HUES6 (cell line): ENCODE measurements around the gene TNFSF9.
"Not testable (repeated sequence)": the region's sequence is repeated elsewhere in the genome, so short reads cannot be mapped to it uniquely, and the experiment has no call there.

Experiments
- H3K27ac ChIP-seq: 2 replicates; pipeline ENCODE4 v1.7.0; 2013; ENCODE audit warnings: low read depth, mild to moderate bottlenecking, low read length, inconsistent platforms
- H3K27me3 ChIP-seq: 2 replicates; pipeline ENCODE4 v1.6.1; 2013; ENCODE audit warnings: low read length; ENCODE audit not compliant: control insufficient read depth, insufficient read depth
- H3K36me3 ChIP-seq: 2 replicates; pipeline ENCODE4 v1.6.1; 2013; ENCODE audit warnings: low read length; ENCODE audit not compliant: control insufficient read depth, insufficient read depth
- H3K4me1 ChIP-seq: 2 replicates; pipeline ENCODE4 v1.6.1; 2013; ENCODE audit warnings: low read length; ENCODE audit not compliant: control insufficient read depth, insufficient read depth
- H3K4me3 ChIP-seq: 2 replicates; pipeline ENCODE4 v1.5.1; 2013; ENCODE audit warnings: low read depth, low read length
- H3K9ac ChIP-seq: one replicate; pipeline ENCODE4 v1.6.1; 2013; ENCODE audit warnings: mild to moderate bottlenecking, low read length
- H3K9me3 ChIP-seq: 2 replicates; pipeline ENCODE4 v1.6.1; 2013; ENCODE audit warnings: low read depth, low read length; ENCODE audit not compliant: control insufficient read depth, insufficient read depth

TNFSF9 gene

GRCh38 chr19:6495947-6496346 is 34.9 kb upstream of the TNFSF9 start:
- Histone ChIP-seq H3K9ac (no peak overlapping the region), H3K9me3 (no peaks in the 10 kb centered on the region), H3K4me3 (no peak overlapping the region), H3K27ac (no peak overlapping the region), H3K27me3 (peaks cover 14% of the 10 kb centered on the region), H3K4me1 (no peaks in the 10 kb centered on the region), H3K36me3 (peaks cover 3% of the 10 kb centered on the region)

GRCh38 chr19:6498294-6499036 is 32.4 kb upstream of the TNFSF9 start:
- Histone ChIP-seq H3K36me3 (peaks cover 3% of the 10 kb centered on the region), H3K9ac (no peak overlapping the region), H3K27me3 (peaks cover 34% of the 10 kb centered on the region), H3K27ac (no peak overlapping the region), H3K4me1 (peaks cover 9% of the 10 kb centered on the region), H3K9me3 (no peaks in the 10 kb centered on the region), H3K4me3 (no peak overlapping the region)

GRCh38 chr19:6499052-6499790 is 31.6 kb upstream of the TNFSF9 start:
- Histone ChIP-seq H3K27ac (no peak overlapping the region), H3K36me3 (peaks cover 3% of the 10 kb centered on the region), H3K4me3 (no peak overlapping the region), H3K9me3 (no peaks in the 10 kb centered on the region), H3K4me1 (peaks cover 9% of the 10 kb centered on the region), H3K27me3 (peaks cover 34% of the 10 kb centered on the region), H3K9ac (no peak overlapping the region)

DNA sequence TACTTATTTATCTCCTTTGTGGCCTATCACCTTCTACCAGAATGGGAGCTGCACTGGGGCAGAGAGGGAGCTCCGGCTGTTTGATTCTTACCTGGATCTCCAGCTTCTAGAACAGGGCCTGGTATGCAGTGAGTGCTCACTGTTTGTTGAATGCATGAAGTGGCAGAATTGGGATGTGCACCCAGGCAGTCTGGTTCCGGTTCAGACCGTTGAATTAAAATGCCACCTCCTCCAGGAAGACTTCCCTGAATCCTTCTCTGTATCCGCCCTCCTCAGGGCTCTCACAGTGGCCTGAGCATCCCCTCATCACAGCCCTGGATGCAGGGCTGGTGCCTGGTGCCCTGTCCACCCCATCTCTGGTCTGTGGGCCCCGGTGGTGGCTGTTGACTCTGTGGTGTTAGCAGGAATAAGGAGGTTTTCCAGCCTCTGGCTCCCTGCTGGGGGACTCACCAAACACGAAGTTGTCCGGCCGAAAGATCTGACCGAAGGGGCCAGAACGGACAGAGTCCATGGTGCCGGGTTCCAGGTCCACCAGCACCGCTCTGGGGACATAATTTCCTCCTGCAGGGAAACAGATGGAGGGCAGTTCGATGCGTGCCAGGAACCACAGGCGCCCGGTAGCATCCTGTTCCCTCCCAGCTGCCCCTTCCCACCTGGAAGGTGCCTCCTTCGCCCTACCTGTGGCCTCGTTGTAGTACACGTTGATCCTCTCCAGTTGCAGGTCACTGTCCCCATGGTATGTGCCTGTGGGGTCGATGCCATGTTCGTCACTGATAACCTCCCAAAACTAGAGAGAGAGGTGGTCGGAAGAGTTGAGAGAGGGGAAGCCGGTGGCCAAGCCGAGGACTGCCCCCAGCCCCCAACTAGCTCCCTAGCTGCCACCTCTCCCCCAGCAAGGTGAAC is 29.7 kb upstream of the TNFSF9 start:
- Histone ChIP-seq H3K4me3 (peak overlapping the region; percentile 77), H3K9me3 (no peaks in the 10 kb centered on the region), H3K27me3 (peaks cover 34% of the 10 kb centered on the region), H3K4me1 (peaks cover 9% of the 10 kb centered on the region), H3K36me3 (no peaks in the 10 kb centered on the region), H3K27ac (no peak overlapping the region), H3K9ac (no peak overlapping the region)

GRCh38 chr19:6501740-6502648 is 28.8 kb upstream of the TNFSF9 start, which contains the start of gene TUBB4A:
Gene TUBB4A, minus strand, starts transcription at chr19:6502309. Its CDS starts 97 bp downstream, at chr19:6502212.
- no peaks in the 10 kb centered on the region for H3K9me3 ChIP-seq
- H3K4me3 ChIP-seq = peak within 1 kb of the TSS; percentile 77
- no peak within 1 kb of the TSS for H3K9ac ChIP-seq
- no peak within 1 kb of the TSS for H3K27ac ChIP-seq
- peaks cover 34% of the 10 kb centered on the region for H3K27me3 ChIP-seq
- no peaks in the 10 kb centered on the region for H3K36me3 ChIP-seq
- peaks cover 9% of the 10 kb centered on the region for H3K4me1 ChIP-seq

DNA sequence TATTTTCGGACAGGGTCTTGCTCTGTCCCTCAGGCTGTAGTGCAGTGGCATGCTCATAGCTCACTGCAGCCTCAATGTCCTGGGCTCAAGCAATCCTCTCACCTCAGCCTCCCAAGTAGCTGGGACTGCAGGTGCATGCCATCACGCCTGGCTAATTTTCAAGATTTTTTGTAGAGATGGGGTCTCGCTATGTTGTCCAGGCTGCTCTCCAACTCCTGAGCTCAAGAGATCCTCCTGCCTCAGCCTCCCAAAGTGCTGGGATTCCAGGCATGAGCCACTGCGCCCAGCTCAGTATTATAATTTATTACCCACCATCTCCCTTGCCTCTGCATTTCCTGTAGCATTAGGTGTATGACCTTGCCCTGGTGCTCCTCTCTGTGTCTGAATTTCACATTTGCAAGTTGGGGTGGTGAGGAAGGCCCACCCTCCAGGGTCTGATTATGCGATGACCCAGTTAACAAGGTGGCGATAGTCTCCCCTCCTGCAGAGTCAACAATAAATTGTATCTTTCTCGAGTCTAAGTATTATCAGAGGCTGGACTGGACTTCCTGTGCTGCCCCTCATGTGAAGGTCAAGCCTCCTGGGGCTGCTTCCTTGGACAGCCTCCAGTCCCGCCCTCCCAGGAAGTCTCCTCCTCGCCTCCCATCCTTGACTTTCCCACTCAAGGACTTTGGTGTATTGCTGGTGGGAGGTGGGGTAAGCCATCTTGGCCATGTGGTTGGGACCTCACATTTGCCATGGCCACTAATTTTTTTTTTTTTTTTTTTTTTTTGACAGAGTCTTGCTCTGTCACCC is 27.2 kb upstream of the TNFSF9 start:
- Histone ChIP-seq H3K9ac (no peak overlapping the region), H3K9me3 (no peaks in the 10 kb centered on the region), H3K36me3 (no peaks in the 10 kb centered on the region), H3K4me1 (peaks cover 9% of the 10 kb centered on the region), H3K27ac (no peak overlapping the region), H3K4me3 (no peak overlapping the region), H3K27me3 (peaks cover 34% of the 10 kb centered on the region)

- not testable (repeated sequence) for H3K4me1 ChIP-seq, H3K9ac ChIP-seq, H3K27ac ChIP-seq, H3K27me3 ChIP-seq, H3K36me3 ChIP-seq, H3K9me3 ChIP-seq, H3K4me3 ChIP-seq
These were observed 22.6 kb upstream of the TNFSF9 start for GRCh38 chr19:6508028-6508771.

GRCh38 chr19:6509118-6509971 is 21.5 kb upstream of the TNFSF9 start:
- Histone ChIP-seq H3K9ac (no peak overlapping the region), H3K4me1 (no peaks in the 10 kb centered on the region), H3K36me3 (no peaks in the 10 kb centered on the region), H3K27ac (no peak overlapping the region), H3K9me3 (no peaks in the 10 kb centered on the region), H3K27me3 (no peaks in the 10 kb centered on the region), H3K4me3 (no peak overlapping the region)

DNA sequence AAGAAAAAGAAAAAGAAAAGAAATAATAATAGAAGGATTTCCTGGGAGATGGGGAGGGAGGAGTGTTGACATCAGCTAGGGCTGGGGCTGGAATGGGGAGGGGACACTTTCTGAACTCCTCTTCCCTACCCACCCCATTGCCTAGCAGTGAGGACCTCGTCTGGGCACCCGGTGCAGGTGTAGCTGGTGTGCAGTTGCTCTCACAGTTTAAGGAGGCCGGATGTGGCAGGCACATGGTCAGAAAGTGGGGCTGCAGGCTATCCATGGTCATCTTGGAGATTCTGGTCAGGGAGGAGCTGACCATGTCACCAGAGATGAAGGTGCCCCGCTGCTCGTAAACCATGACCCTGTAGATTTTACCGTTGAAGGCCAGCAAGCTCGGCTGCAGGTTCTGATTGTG is 20.2 kb upstream of the TNFSF9 start:
- no peaks in the 10 kb centered on the region for H3K36me3 ChIP-seq
- H3K4me1 ChIP-seq = no peaks in the 10 kb centered on the region
- H3K27ac ChIP-seq = no peak overlapping the region
- no peaks in the 10 kb centered on the region for H3K9me3 ChIP-seq
- H3K4me3 ChIP-seq = no peak overlapping the region
- no peaks in the 10 kb centered on the region for H3K27me3 ChIP-seq
- H3K9ac ChIP-seq = no peak overlapping the region
